GM21737 (cell line): ENCODE measurements around the gene COPB2.
A peak's percentile ranks its signal among the peaks of the same experiment; 100 is the strongest.
"Not testable (repeated sequence)": the region's sequence is repeated elsewhere in the genome, so short reads cannot be mapped to it uniquely, and the experiment has no call there.

Source experiments
- ATAC-seq: cut with Tn5 transposase; IDR thresholded peaks from one replicate; pipeline ENCODE4 v1.9.1; 2021; ENCODE audit warnings: mild to moderate bottlenecking, moderate library complexity; ENCODE audit not compliant: unreplicated experiment

The COPB2 gene

GRCh38 chr3:139389552-139390368, at the start of gene COPB2:
Gene COPB2, minus strand, starts transcription at chr3:139389647. Its CDS starts 97 bp downstream, at chr3:139389550.
- ATAC-seq: peak; percentile 98

GRCh38 chr3:139434764-139435307, 45.4 kb upstream of the COPB2 start:
- no peak for ATAC-seq

GRCh38 chr3:139434228-139434627, 44.8 kb upstream of the COPB2 start:
- no peak for ATAC-seq

GRCh38 chr3:139433089-139433488, 43.6 kb upstream of the COPB2 start:
- ATAC-seq: no peak

GRCh38 chr3:139430493-139430892, 41.0 kb upstream of the COPB2 start:
- no peak for ATAC-seq

- ATAC-seq: peak; percentile 59
Measured at GRCh38 chr3:139427283-139428060, 38.0 kb upstream of the COPB2 start.

- no peak for ATAC-seq
Measured at GRCh38 chr3:139425745-139426400, 36.4 kb upstream of the COPB2 start.

GRCh38 chr3:139423232-139423631, 33.8 kb upstream of the COPB2 start:
- no peak for ATAC-seq

- no peak for ATAC-seq
Measured at GRCh38 chr3:139421460-139421859, 32.0 kb upstream of the COPB2 start.

- ATAC-seq: no peak
Measured at GRCh38 chr3:139421040-139421439, 31.6 kb upstream of the COPB2 start.

- ATAC-seq: no peak
Measured at GRCh38 chr3:139418144-139418543, 28.7 kb upstream of the COPB2 start.

GRCh38 chr3:139416275-139416674, 26.8 kb upstream of the COPB2 start:
- ATAC-seq: no peak

GRCh38 chr3:139414608-139415224, 25.3 kb upstream of the COPB2 start:
- ATAC-seq: no peak

- ATAC-seq: not testable (repeated sequence)
Measured at GRCh38 chr3:139412891-139413290, 23.4 kb upstream of the COPB2 start.

- not testable (repeated sequence) for ATAC-seq
Measured at GRCh38 chr3:139401155-139401554, 11.7 kb upstream of the COPB2 start.

- ATAC-seq: no peak
Measured at GRCh38 chr3:139396707-139397106, 7.3 kb upstream of the COPB2 start.

- ATAC-seq: no peak
Measured at GRCh38 chr3:139394116-139394515, 4.7 kb upstream of the COPB2 start.

- peak; percentile 46 for ATAC-seq
Measured at GRCh38 chr3:139388821-139389551, 461 bp downstream of the COPB2 start.

- ATAC-seq: no peak
Measured at GRCh38 chr3:139388077-139388476, 1.4 kb downstream of the COPB2 start.

GRCh38 chr3:139382291-139382690, 7.2 kb downstream of the COPB2 start:
- not testable (repeated sequence) for ATAC-seq
